GM12878 (cell line): Measurements from ENCODE around the gene RNASE7. TPM values are rescaled to one million over a fixed set of nuclear protein-coding genes. Genes with fewer than 3 reads are reported as not detected.

Experiments used
- ATAC-seq: fragments of 200-7000 bp; cut with Tn5 transposase; 3 replicates; pipeline ENCODE4 v1.9.1; 2020; ENCODE audit warnings: mild to moderate bottlenecking, moderate library complexity
- BruUV-seq: library from RNA; stranded (reverse); fragments of 400-500 nt; replicated peaks from 2 replicates; lab custom pipeline; 2021; lab: Mats Ljungman, UMichigan
- CTCF ChIA-PET: fragments of 300-600 bp; sonication (Branson Sonifier 250); formaldehyde crosslinking; extraction: SDS; loops from one replicate; lab custom pipeline; 2021; ENCODE audit warnings: inconsistent platforms; lab: Yijun Ruan, JAX
- POLR2A ChIA-PET: fragments of 350-600 bp; formaldehyde crosslinking; extraction: SDS; loops from one replicate; lab custom pipeline; 2021; ENCODE audit warnings: inconsistent platforms; lab: Charles Lee
- RAD21 ChIA-PET: fragments of 300-600 bp; sonication (Branson Sonifier 250); formaldehyde crosslinking; loops from one replicate; lab custom pipeline; 2023; ENCODE audit warnings: antibody characterized with exemption; ENCODE audit not compliant: unreplicated experiment; lab: Charles Lee
- SMC1A ChIA-PET: fragments of 300-600 bp; sonication (Branson Sonifier 250); formaldehyde crosslinking; loops from one replicate; lab custom pipeline; 2023; ENCODE audit not compliant: unreplicated experiment, uncharacterized antibody; lab: Charles Lee
- DNase-seq: peaks from one replicate; pipeline ENCODE4 v3.0.0-alpha.2; 2011; ENCODE audit warnings: low read depth, low spot score
- FAIRE-seq: peaks from 3 replicates; lab custom pipeline; 2011; peaks lifted over from hg19 to GRCh38; lab: Jason Lieb, UNC
- H2AFZ ChIP-seq: 2 replicates; pipeline ENCODE4 v1.6.0; 2011; ENCODE audit warnings: low read depth, low read length, control low read depth; ENCODE audit not compliant: control insufficient read depth
- H3K27ac ChIP-seq: 2 replicates; pipeline ENCODE4 v1.5.1; 2011; ENCODE audit warnings: control low read depth; ENCODE audit not compliant: control insufficient read depth, insufficient read depth
- H3K27me3 ChIP-seq, 2 experiments: replicated peaks in 1 of 2; 2 replicates each; pipeline versions ENCODE4 v1.6.0 to v1.6.1; 2011; ENCODE audit warnings: low read length in 1 of 2; ENCODE audit not compliant: control insufficient read depth in 2 of 2, insufficient read depth in 2 of 2
- H3K36me3 ChIP-seq, 2 experiments: 2 replicates each; pipeline ENCODE4 v1.5.1; 2011; ENCODE audit warnings: low read length in 1 of 2; ENCODE audit not compliant: control insufficient read depth in 2 of 2, insufficient read depth in 2 of 2
- H3K4me1 ChIP-seq: 2 replicates; pipeline ENCODE4 v1.6.1; 2011; ENCODE audit warnings: mild to moderate bottlenecking, low read length, moderate library complexity, mixed read lengths; ENCODE audit not compliant: control insufficient read depth, insufficient read depth
- H3K4me2 ChIP-seq: 2 replicates; pipeline ENCODE4 v1.6.0; 2011; ENCODE audit warnings: control low read depth; ENCODE audit not compliant: control insufficient read depth, insufficient read depth
- H3K4me3 ChIP-seq: fragments of 200-600 bp; sonication (generic); 2 replicates; pipeline ENCODE4 v1.5.1; 2016
- H3K79me2 ChIP-seq: 2 replicates; pipeline ENCODE4 v1.6.0; 2011; ENCODE audit warnings: low read length; ENCODE audit not compliant: control insufficient read depth, insufficient read depth
- H3K9ac ChIP-seq: 2 replicates; pipeline ENCODE4 v1.8.0; 2011; ENCODE audit warnings: low read length, control low read depth, mixed read lengths; ENCODE audit not compliant: control insufficient read depth, insufficient read depth
- H3K9me3 ChIP-seq: replicated peaks from 3 replicates; pipeline ENCODE4 v1.5.1; 2011; ENCODE audit warnings: mild to moderate bottlenecking, low read length; ENCODE audit not compliant: control insufficient read depth, insufficient read depth
- H4K20me1 ChIP-seq: 2 replicates; pipeline ENCODE4 v1.6.0; 2011; ENCODE audit not compliant: control insufficient read depth, insufficient read depth
- FOS ChIP-seq: IDR thresholded peaks from 3 replicates; pipeline ENCODE4 v1.6.1; 2011; ENCODE audit warnings: borderline replicate concordance; ENCODE audit not compliant: insufficient read length; ENCODE audit errors: extremely low read depth
- HSF1 ChIP-seq: fragments of 150-350 bp; IDR thresholded peaks from 2 replicates; pipeline ENCODE4 v1.6.1; 2014; ENCODE audit warnings: mild to moderate bottlenecking, low read depth, low read length
- MEF2B ChIP-seq: fragments of 450-650 bp; IDR thresholded peaks from 2 replicates; pipeline ENCODE4 v1.6.1; 2018; ENCODE audit warnings: mild to moderate bottlenecking, moderate library complexity; ENCODE audit not compliant: partially characterized antibody, poor library complexity, severe bottlenecking
- NFIC ChIP-seq: IDR thresholded peaks from 2 replicates; pipeline ENCODE4 v1.6.1; 2012; ENCODE audit warnings: low read depth, mild to moderate bottlenecking, inconsistent platforms, low read length, moderate library complexity
- NR2C1 ChIP-seq: fragments of 450-650 bp; IDR thresholded peaks from 2 replicates; pipeline ENCODE4 v1.6.1; 2017; ENCODE audit warnings: antibody characterized with exemption, mild to moderate bottlenecking, moderate library complexity
- PRDM15 ChIP-seq: fragments of 450-650 bp; formaldehyde crosslinking; IDR thresholded peaks from 2 replicates; pipeline ENCODE4 v1.4.0; 2020; ENCODE audit warnings: mild to moderate bottlenecking, moderate library complexity
- SPI1 ChIP-seq: IDR thresholded peaks from 2 replicates; pipeline ENCODE4 v1.6.1; 2011; ENCODE audit warnings: low read depth, mild to moderate bottlenecking, low read length, moderate library complexity, borderline replicate concordance; ENCODE audit not compliant: insufficient read depth
- USF1 ChIP-seq: IDR thresholded peaks from 2 replicates; pipeline ENCODE4 v1.6.1; 2011; ENCODE audit warnings: borderline replicate concordance, low read depth, mild to moderate bottlenecking, moderate library complexity, mixed read lengths, low read length; ENCODE audit not compliant: insufficient read depth; ENCODE audit errors: extremely low read length
- WGBS: methylation state at CpG from one replicate; pipeline ENCODE4 v1.1.6; 2016; ENCODE audit warnings: low lambda C conversion rate; ENCODE audit not compliant: insufficient replicate concordance, insufficient coverage; ENCODE audit errors: missing lambda C conversion rate; 5-methylcytosine and 5-hydroxymethylcytosine counted together
- in situ Hi-C: fragments of 300-500 bp; cut with MboI; formaldehyde crosslinking; loops from 9 replicates; pipeline ENCODE4 v1.14.3; 2018; ENCODE audit warnings: mixed read lengths
- intact Hi-C: fragments of 100-400 bp; cut with micrococcal nuclease; formaldehyde crosslinking; loops from one replicate; pipeline ENCODE4 v1.14.2; 2022; ENCODE audit not compliant: unreplicated experiment
- polyA plus RNA-seq, 11 experiments: library from polyadenylated mRNA; depleted of rRNA in 4 of 11; unstranded in 6 of 11; stranded (reverse) in 5 of 11; fragments of >200 nt; fragmentation: Nextera tagmentation in 4 of 11; fragmentation: Illumina TruSeq in 1 of 11; extraction: Ambion mirVana in 4 of 11; extraction: Trizol in 1 of 11; gene quantifications; 1 replicate in 1 of 11; 2 replicates in 10 of 11; pipeline versions ENCODE4 v1.2.1 to v1.2.3, GENCODE V29; 2011 to 2016; ENCODE audit warnings: inconsistent platforms in 2 of 11, missing spikeins in 2 of 11, low read depth in 1 of 11
- total RNA-seq, 4 experiments: library from RNA; depleted of rRNA in 3 of 4; stranded (reverse); fragments of >200 nt in 3 of 4; fragmentation: Illumina TruSeq in 1 of 4; extraction: Trizol in 1 of 4; gene quantifications; 2 replicates each; pipeline versions ENCODE4 v1.2.1 to v1.2.3, GENCODE V29; 2013 to 2021
- TF ChIP-seq, protein P1 (sequence below): fragments of 450-650 bp; formaldehyde crosslinking; IDR thresholded peaks from 2 replicates; pipeline ENCODE4 v1.5.0; 2022; ENCODE audit warnings: mild to moderate bottlenecking, missing genetic modification characterization

RNASE7 gene
- total and polyA plus RNA-seq, 10 of the 15 experiments (the other 5 are each of a cell fraction or from before 2014, with no cell fraction given) = not detected

DNA sequence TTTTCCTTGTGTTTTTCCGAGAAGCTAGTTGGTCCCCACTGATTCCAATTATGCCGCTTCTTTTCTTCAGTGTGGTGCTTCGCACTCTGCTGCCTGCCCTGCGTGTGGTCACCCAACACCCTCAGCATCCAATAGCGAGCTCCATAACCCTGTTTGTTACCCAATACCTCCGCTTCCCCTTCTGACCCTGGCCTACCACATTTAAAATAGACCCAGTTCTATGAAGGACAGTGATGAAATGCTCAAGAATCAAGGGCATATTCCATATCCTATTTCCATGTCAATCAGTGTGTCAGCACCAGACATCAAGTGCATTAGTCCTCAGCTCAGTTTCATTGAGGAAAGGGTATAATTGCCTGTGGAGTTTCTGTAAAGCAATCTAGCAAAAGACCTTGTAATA, 26.9 kb upstream of the RNASE7 start (continued):
- no peak for TF ChIP-seq SPI1

- no peak for FAIRE-seq
- SMC1A ChIA-PET = interaction anchor here (1.3 to 5.6 kb wide), 5 partner anchors 23 to 88 kb away, joined by 3 to 99 read pairs (median 17); partner anchors contain the start of gene TMEM253
- WGBS = 10% methylated on average over 9 of the region's 9 CpGs
- no peak overlapping the region for H2AFZ ChIP-seq
- intact Hi-C loops (no loop called here), in situ Hi-C loops (loop anchor here (5.0 kb wide), 1 partner anchor 86 kb away; the partner anchor contains the start of gene TMEM253)
- no peaks in the 10 kb centered on the region for H4K20me1 ChIP-seq
- H3K9ac ChIP-seq = no peak overlapping the region
- H3K27me3 ChIP-seq = peaks cover 0 to 5% of the 10 kb centered on the region in 2 experiments; a peak in 2 of 4 replicates
- no peaks in the 10 kb centered on the region for H3K9me3 ChIP-seq
- no peaks in the 10 kb centered on the region for H3K4me1 ChIP-seq
- RAD21 ChIA-PET = interaction anchor here (2.6 to 3.5 kb wide), 2 partner anchors 50 to 76 kb away, joined by 26 to 36 read pairs; no protein-coding TSS in a partner anchor
- H3K4me2 ChIP-seq = no peak overlapping the region
- no peak for ATAC-seq
- H3K4me3 ChIP-seq = no peak overlapping the region
- H3K27ac ChIP-seq = no peak overlapping the region
- POLR2A ChIA-PET = interaction anchor here (0.6 to 2.2 kb wide), 2 partner anchors 57 to 78 kb away, joined by 7 to 9 read pairs; no protein-coding TSS in a partner anchor
- no TSS peak for BruUV-seq
- H3K36me3 ChIP-seq = no peaks in the 10 kb centered on the region
- no peak for DNase-seq
- CTCF ChIA-PET = interaction anchor here (1.1 to 10.7 kb wide), 7 partner anchors 12 to 94 kb away, joined by 4 to 253 read pairs (median 62); partner anchors contain the start of genes RNASE7 and TMEM253
- H3K79me2 ChIP-seq = no peaks in the 10 kb centered on the region
- TF ChIP-seq MEF2B (no peak), NR2C1 (no peak), FOS (no peak), HSF1 (no peak), NFIC (no peak), PRDM15 (CRISPR knock-in tag) (no peak), USF1 (no peak)
- TF ChIP-seq, protein P1, sequence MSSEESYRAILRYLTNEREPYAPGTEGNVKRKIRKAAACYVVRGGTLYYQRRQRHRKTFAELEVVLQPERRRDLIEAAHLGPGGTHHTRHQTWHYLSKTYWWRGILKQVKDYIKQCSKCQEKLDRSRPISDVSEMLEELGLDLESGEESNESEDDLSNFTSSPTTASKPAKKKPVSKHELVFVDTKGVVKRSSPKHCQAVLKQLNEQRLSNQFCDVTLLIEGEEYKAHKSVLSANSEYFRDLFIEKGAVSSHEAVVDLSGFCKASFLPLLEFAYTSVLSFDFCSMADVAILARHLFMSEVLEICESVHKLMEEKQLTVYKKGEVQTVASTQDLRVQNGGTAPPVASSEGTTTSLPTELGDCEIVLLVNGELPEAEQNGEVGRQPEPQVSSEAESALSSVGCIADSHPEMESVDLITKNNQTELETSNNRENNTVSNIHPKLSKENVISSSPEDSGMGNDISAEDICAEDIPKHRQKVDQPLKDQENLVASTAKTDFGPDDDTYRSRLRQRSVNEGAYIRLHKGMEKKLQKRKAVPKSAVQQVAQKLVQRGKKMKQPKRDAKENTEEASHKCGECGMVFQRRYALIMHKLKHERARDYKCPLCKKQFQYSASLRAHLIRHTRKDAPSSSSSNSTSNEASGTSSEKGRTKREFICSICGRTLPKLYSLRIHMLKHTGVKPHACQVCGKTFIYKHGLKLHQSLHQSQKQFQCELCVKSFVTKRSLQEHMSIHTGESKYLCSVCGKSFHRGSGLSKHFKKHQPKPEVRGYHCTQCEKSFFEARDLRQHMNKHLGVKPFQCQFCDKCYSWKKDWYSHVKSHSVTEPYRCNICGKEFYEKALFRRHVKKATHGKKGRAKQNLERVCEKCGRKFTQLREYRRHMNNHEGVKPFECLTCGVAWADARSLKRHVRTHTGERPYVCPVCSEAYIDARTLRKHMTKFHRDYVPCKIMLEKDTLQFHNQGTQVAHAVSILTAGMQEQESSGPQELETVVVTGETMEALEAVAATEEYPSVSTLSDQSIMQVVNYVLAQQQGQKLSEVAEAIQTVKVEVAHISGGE (CRISPR knock-in tag) = no peak
These were observed 25.6 kb upstream of the RNASE7 start for GRCh38 chr14:21016413-21017190.
